DND-41 (cell line): Measurements from ENCODE around the gene SCD5.

Experiments
- ATAC-seq: fragments of 200-7000 bp; cut with Tn5 transposase; 3 replicates; pipeline ENCODE4 v1.9.1; 2021; ENCODE audit warnings: low read depth; ENCODE audit not compliant: insufficient read depth
- DNase-seq: peaks from one replicate; pipeline ENCODE4 v3.0.0-alpha.2; 2020
- H2AFZ ChIP-seq: 2 replicates; pipeline ENCODE4 v1.6.0; 2012; ENCODE audit warnings: low read depth, low read length
- H3K27ac ChIP-seq: 2 replicates; pipeline ENCODE4 v1.5.1; 2012; ENCODE audit warnings: low read length, inconsistent platforms
- H3K27me3 ChIP-seq: fragments of 200-600 bp; sonication (generic); 2 replicates; pipeline ENCODE4 v1.6.0; 2012; ENCODE audit warnings: low read length, mild to moderate bottlenecking, inconsistent platforms; ENCODE audit not compliant: insufficient read depth, poor library complexity
- H3K36me3 ChIP-seq: 2 replicates; pipeline ENCODE4 v1.5.1; 2012; ENCODE audit warnings: low read length, inconsistent platforms; ENCODE audit not compliant: insufficient read depth
- H3K4me1 ChIP-seq: 2 replicates; pipeline ENCODE4 v1.5.1; 2012; ENCODE audit warnings: mild to moderate bottlenecking, low read length; ENCODE audit not compliant: insufficient read depth
- H3K4me2 ChIP-seq: 2 replicates; pipeline ENCODE4 v1.6.0; 2012; ENCODE audit warnings: mild to moderate bottlenecking, moderate library complexity, low read length, inconsistent platforms; ENCODE audit not compliant: insufficient read depth
- H3K4me3 ChIP-seq, 2 experiments: fragments of 200-600 bp in 1 of 2; shearing (Covaris generic) in 1 of 2; 2 replicates each; pipeline ENCODE4 v1.5.1; 2012 to 2016; ENCODE audit warnings: inconsistent platforms in 2 of 2, low read length in 2 of 2, mild to moderate bottlenecking in 2 of 2, low read depth in 1 of 2, moderate library complexity in 1 of 2
- H3K79me2 ChIP-seq: 2 replicates; pipeline ENCODE4 v1.6.0; 2012; ENCODE audit warnings: low read length, inconsistent platforms; ENCODE audit not compliant: insufficient read depth
- H3K9ac ChIP-seq: 2 replicates; pipeline ENCODE4 v1.6.0; 2012; ENCODE audit warnings: low read depth, mild to moderate bottlenecking, inconsistent platforms, low read length, moderate library complexity
- H3K9me3 ChIP-seq: 2 replicates; pipeline ENCODE4 v1.5.1; 2012; ENCODE audit warnings: low read length, moderate library complexity, mild to moderate bottlenecking, inconsistent platforms; ENCODE audit not compliant: insufficient read depth, severe bottlenecking
- H4K20me1 ChIP-seq: 2 replicates; pipeline ENCODE4 v1.6.0; 2012; ENCODE audit warnings: low read length; ENCODE audit not compliant: insufficient read depth
- EZH2 ChIP-seq: IDR thresholded peaks from 3 replicates; pipeline ENCODE4 v1.6.1; 2012; ENCODE audit warnings: borderline replicate concordance, low read depth, mild to moderate bottlenecking, moderate library complexity, low read length, inconsistent platforms; ENCODE audit not compliant: severe bottlenecking
- TF ChIP-seq, protein P1 (sequence below): IDR thresholded peaks from 2 replicates; pipeline ENCODE4 v1.5.1; 2012; ENCODE audit warnings: borderline replicate concordance, low read length, moderate library complexity, mild to moderate bottlenecking; ENCODE audit not compliant: poor library complexity, severe bottlenecking; ENCODE audit errors: extremely low read depth

Gene SCD5

DNA sequence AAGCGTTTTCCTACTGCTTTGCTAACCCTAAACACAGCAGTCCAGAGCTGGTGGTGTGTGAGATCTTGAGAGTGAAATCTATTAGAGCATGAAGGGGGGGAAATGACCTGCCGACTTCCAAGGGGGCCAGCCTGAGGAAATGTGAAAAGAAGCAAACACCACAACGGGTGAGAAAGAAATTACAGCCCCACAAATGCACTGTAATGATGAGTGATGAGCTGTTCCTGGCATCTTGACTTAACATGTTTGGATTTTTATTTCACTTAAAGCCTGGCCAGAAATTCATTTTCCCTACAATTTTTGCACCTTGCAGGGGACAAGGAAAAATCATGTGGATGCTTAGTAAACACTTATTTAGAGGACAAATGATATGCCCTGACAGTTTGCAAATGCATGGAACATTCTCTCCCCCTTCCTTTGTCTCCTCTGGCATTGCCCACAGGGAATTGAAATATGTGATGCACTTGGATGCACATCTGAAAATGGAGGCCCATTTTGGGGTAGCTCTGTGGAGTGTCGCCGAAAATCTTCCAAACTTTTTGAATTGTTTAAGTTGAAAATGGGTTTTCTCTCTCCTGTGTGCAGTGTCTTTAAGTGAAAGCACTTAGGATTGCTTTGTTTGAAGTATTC is 152.5 kb downstream of the SCD5 start:
- Histone ChIP-seq H3K36me3 (peaks cover 10% of the 10 kb centered on the region), H3K4me1 (no peaks in the 10 kb centered on the region), H3K79me2 (no peaks in the 10 kb centered on the region), H4K20me1 (no peaks in the 10 kb centered on the region), H3K27me3 (no peaks in the 10 kb centered on the region), H3K27ac (no peak overlapping the region), H3K4me3 (no peak overlapping the region), H3K4me2 (no peak overlapping the region), H3K9ac (no peak overlapping the region), H2AFZ (no peak overlapping the region), H3K9me3 (no peaks in the 10 kb centered on the region)
- TF ChIP-seq, protein P1, sequence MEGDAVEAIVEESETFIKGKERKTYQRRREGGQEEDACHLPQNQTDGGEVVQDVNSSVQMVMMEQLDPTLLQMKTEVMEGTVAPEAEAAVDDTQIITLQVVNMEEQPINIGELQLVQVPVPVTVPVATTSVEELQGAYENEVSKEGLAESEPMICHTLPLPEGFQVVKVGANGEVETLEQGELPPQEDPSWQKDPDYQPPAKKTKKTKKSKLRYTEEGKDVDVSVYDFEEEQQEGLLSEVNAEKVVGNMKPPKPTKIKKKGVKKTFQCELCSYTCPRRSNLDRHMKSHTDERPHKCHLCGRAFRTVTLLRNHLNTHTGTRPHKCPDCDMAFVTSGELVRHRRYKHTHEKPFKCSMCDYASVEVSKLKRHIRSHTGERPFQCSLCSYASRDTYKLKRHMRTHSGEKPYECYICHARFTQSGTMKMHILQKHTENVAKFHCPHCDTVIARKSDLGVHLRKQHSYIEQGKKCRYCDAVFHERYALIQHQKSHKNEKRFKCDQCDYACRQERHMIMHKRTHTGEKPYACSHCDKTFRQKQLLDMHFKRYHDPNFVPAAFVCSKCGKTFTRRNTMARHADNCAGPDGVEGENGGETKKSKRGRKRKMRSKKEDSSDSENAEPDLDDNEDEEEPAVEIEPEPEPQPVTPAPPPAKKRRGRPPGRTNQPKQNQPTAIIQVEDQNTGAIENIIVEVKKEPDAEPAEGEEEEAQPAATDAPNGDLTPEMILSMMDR = no peak
- no peak for TF ChIP-seq EZH2
- ATAC-seq = no peak
- no peak for DNase-seq

DNA sequence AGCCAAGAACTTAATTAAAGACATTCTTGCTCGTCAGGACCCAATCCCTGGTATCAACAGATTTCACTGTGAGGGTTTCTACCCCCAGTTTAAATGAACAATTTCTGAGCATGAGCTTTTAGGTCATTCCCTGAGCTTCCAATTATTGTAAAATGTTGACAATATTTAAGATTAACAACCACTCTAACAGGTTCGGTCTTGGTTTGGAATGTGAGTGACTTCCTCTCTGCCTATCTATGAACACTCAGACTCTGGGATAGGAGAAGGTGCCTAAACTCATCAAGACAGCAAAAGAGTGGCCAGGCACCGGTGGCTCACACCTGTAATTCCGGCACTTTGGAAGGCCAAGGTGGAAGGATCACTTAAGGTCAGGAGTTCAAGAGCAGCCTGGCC is 153.9 kb downstream of the SCD5 start:
- Histone ChIP-seq H3K4me3 (no peak overlapping the region), H2AFZ (no peak overlapping the region), H3K36me3 (peaks cover 4% of the 10 kb centered on the region), H3K9me3 (no peaks in the 10 kb centered on the region), H4K20me1 (no peaks in the 10 kb centered on the region), H3K27ac (no peak overlapping the region), H3K27me3 (no peaks in the 10 kb centered on the region), H3K9ac (no peak overlapping the region), H3K79me2 (no peaks in the 10 kb centered on the region), H3K4me2 (no peak overlapping the region), H3K4me1 (no peaks in the 10 kb centered on the region)
- ATAC-seq (no peak), DNase-seq (no peak)
- TF ChIP-seq, protein P1 = no peak
- no peak for TF ChIP-seq EZH2

DNA sequence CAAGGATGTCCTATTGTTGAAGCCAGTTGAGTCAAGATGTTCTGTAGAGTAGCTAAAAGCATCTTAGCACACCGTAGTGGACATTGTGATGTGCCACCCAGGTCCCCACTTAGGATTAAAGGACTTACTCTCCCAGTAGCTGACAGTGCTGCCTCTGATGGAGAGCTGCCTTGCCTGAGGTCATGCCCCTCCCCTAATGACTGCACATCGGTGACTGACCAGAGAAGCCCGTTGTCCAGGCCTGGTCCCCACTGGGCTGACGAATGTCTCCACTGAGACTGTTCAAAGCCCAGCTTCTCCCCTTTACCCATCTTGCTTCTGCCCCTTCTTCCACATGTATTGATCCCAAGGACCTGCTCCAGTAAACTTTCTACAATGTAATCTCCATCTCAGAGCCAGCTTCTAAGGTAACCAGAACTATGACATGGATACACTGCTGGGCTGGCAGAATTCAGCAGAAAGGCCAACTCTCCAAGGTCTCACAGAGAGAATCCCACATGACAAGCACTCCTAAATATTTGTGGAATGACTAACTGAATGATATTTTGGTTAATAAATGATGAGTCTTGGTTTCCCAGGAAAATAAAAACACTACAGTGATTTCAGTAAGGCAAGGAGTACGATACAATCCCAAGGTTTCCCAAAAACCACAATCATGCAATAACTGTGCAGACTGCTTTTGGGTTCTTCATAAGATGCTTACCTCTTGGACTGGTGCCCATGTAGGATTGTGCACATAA is 154.4 kb downstream of the SCD5 start:
- Histone ChIP-seq H3K9me3 (no peaks in the 10 kb centered on the region), H3K4me1 (no peaks in the 10 kb centered on the region), H3K4me2 (no peak overlapping the region), H3K36me3 (no peaks in the 10 kb centered on the region), H3K27me3 (no peaks in the 10 kb centered on the region), H2AFZ (no peak overlapping the region), H3K27ac (no peak overlapping the region), H4K20me1 (no peaks in the 10 kb centered on the region), H3K4me3 (no peak overlapping the region), H3K79me2 (no peaks in the 10 kb centered on the region), H3K9ac (no peak overlapping the region)
- TF ChIP-seq EZH2 = no peak
- no peak for DNase-seq
- no peak for ATAC-seq

DNA sequence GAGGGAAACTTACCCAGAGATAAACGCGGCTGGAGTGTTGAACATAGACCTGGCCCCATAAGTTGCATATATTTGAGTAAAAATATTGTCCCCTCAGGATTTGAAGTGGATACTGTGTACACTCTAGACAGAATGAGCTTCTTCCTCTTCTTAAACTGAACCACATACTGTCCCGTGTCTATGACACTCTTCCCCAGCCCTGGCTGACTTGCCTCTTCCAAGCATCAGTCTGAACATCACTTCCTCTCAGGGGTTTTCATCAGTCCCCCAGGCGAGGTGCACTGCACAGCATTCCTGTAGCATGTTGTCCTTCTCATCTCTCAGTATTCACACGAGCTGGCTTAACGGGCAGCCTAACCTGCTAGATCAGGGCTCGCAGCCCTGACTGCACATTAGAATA is 156.3 kb downstream of the SCD5 start:
- Histone ChIP-seq H3K79me2 (no peaks in the 10 kb centered on the region), H3K9me3 (no peaks in the 10 kb centered on the region), H2AFZ (no peak overlapping the region), H3K27me3 (no peaks in the 10 kb centered on the region), H3K27ac (no peak overlapping the region), H3K9ac (no peak overlapping the region), H3K4me2 (no peak overlapping the region), H3K36me3 (no peaks in the 10 kb centered on the region), H4K20me1 (no peaks in the 10 kb centered on the region), H3K4me3 (no peak overlapping the region), H3K4me1 (no peaks in the 10 kb centered on the region)
- no peak for DNase-seq
- TF ChIP-seq, protein P1 = no peak
- TF ChIP-seq EZH2 = no peak
- no peak for ATAC-seq
